Measurements from ENCODE around the gene RUNX2. TPM values are rescaled to one million over a fixed set of nuclear protein-coding genes. Genes with fewer than 3 reads are reported as not detected.
A peak's percentile ranks its signal among the peaks of the same experiment; 100 is the strongest.

RUNX2 gene
- total RNA-seq, 1 donor from 2014 or later, result 1.8 TPM

DNA sequence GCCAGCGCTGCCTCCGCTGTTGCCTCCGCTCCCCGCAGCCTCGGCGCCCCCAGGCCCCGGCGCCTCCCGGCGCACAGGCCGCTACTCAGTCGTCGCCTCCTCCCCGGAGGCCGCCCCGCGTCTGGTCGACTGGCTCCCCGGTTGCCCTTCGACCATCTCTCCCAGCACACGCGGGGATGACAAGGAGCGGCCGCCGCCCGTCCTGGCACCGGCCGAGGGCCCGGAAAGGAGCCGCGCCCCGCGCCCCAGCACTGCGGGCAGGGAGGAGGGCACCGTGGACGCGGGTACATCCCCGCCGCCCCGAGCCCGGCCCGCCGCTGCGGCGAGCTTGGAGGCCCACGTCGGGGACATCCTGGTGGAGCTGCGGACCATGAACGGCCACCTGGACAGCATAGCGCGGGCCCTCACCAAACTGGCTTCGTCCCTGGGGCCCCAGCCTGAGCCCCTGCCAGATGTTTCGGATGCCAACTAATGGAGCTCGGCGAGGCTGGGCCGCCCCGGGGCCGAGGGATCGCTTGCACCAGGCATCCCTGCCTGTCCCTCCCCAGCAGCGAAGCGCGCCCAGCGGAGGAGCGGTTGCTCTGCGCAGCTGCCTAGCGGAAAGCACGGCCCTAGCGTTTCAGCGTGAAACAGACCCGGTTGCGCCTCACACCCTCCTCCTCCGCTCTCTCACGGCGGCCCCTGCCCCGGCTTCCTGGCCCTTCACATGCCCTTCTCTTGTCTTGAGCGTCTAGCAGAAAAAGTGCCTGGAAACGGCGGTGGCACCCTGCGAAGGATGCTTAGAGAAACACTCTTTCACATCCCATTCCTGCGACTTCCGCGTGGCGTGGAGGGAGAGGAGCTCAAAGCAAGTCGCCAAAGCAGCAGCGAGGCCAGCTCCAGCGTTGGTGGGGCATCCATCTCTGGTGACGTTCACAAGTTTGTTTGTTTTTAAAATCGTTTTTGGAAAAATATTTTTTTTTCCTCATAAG, 335.4 kb downstream of the RUNX2 start:
- ATAC-seq (ENCODE audit: low read depth) (peak; percentile 71), DNase-seq (peak; percentile 45)
- no peaks in the 10 kb centered on the region for H3K36me3 Mint-ChIP-seq (ENCODE audit: low read depth)
- no peaks in the 10 kb centered on the region for H3K9me3 Mint-ChIP-seq
- intact Hi-C loops (cut with micrococcal nuclease), result loop anchor here (2.0 kb wide), 1 partner anchor 13 kb away; no protein-coding TSS in a partner anchor
- peak overlapping the region; percentile 71 for H3K4me3 Mint-ChIP-seq
- H3K27me3 Mint-ChIP-seq, result peaks cover 18% of the 10 kb centered on the region
- H3K4me1 Mint-ChIP-seq, result peaks cover 39% of the 10 kb centered on the region
- TF ChIP-seq, protein P1, sequence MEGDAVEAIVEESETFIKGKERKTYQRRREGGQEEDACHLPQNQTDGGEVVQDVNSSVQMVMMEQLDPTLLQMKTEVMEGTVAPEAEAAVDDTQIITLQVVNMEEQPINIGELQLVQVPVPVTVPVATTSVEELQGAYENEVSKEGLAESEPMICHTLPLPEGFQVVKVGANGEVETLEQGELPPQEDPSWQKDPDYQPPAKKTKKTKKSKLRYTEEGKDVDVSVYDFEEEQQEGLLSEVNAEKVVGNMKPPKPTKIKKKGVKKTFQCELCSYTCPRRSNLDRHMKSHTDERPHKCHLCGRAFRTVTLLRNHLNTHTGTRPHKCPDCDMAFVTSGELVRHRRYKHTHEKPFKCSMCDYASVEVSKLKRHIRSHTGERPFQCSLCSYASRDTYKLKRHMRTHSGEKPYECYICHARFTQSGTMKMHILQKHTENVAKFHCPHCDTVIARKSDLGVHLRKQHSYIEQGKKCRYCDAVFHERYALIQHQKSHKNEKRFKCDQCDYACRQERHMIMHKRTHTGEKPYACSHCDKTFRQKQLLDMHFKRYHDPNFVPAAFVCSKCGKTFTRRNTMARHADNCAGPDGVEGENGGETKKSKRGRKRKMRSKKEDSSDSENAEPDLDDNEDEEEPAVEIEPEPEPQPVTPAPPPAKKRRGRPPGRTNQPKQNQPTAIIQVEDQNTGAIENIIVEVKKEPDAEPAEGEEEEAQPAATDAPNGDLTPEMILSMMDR (IDR thresholded peaks at IDR 0.05), result no peak
- ChIA-PET POLR2A (interaction anchor here (1.6 kb wide), 1 partner anchor 286 kb away, joined by 4 read pairs; the partner anchor contains the start of gene SUPT3H), CTCF (no interaction called here)
- H3K27ac Mint-ChIP-seq, result no peak overlapping the region

DNA sequence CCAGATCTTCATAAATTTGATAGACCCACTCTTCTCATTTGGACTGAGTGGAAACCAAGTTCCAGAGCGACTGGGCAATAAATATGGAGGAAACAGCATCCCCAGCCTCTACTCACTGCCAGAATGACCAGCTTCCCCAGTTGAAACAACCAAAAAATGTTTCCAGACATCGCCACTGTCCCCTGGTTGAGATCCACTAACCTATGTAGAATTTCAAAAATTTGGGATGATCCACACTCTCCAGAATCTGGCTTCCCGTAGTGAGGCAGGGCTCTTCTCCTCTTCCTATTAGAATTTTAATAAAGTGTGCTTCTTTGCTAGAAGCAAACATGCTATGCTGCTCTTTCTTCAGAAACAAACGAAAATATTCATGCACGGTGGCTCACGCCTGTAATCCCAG, 336.6 kb downstream of the RUNX2 start:
- CTCF ChIA-PET, result no interaction called here
- Mint-ChIP-seq H3K4me3 (no peak overlapping the region), H3K27ac (no peak overlapping the region), H3K27me3 (peaks cover 18% of the 10 kb centered on the region), H3K9me3 (no peaks in the 10 kb centered on the region), H3K4me1 (peaks cover 31% of the 10 kb centered on the region), H3K36me3 (ENCODE audit: low read depth) (no peaks in the 10 kb centered on the region)
- DNase-seq, result no peak
- POLR2A ChIA-PET, result interaction anchor here (1.6 kb wide), 1 partner anchor 287 kb away, joined by 4 read pairs; the partner anchor contains the start of gene SUPT3H
- intact Hi-C loops (cut with micrococcal nuclease), result no loop called here
- ATAC-seq (ENCODE audit: low read depth), result no peak
- TF ChIP-seq, protein P1 (IDR thresholded peaks at IDR 0.05), result no peak

DNA sequence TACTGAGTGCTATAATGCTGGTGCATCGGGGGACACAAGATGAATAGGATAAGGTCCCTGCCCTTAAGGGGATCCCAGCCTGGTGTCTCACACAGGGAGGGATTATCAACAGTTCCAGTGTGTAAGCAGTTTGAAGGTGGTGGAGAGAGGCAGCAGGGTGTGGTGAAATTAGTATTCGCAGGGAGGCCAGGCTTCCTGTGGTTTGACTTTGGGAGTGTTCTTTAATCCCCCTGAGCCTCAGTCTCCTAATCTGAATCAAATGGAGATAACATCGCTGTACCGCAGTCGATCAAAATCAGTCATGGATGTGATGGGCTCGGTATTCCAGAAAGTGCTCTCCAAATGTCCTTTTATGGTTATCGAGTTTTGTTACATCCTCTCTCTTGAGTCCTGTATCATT, 337.7 kb downstream of the RUNX2 start:
- intact Hi-C loops (cut with micrococcal nuclease), result no loop called here
- no peak overlapping the region for H3K4me3 Mint-ChIP-seq
- ChIA-PET CTCF (no interaction called here), POLR2A (no interaction called here)
- H3K27me3 Mint-ChIP-seq, result peaks cover 18% of the 10 kb centered on the region
- TF ChIP-seq, protein P1 (IDR thresholded peaks at IDR 0.05), result no peak
- no peaks in the 10 kb centered on the region for H3K36me3 Mint-ChIP-seq (ENCODE audit: low read depth)
- ATAC-seq (ENCODE audit: low read depth) (no peak), DNase-seq (no peak)
- peaks cover 31% of the 10 kb centered on the region for H3K4me1 Mint-ChIP-seq
- no peak overlapping the region for H3K27ac Mint-ChIP-seq
- H3K9me3 Mint-ChIP-seq, result no peaks in the 10 kb centered on the region

DNA sequence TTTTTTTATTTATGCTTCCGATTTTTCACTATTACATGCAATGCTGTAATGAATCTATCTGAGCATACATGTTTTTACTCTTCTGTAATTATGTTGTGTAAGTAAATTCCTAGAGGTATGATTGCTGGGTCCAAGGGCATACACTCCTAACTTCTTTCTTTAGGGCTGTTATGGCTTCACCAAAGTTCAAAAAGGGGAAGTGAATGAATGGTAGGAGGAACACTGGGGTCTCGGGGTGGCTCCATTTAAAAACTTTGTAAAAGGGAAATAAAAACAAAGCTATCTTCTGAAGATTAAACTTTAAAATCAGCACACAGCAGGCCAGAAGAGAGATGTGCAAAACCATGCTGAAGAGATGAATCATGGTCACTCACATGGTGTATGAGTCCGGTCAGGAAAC, 338.7 kb downstream of the RUNX2 start:
- H3K27ac Mint-ChIP-seq, result no peak overlapping the region

DNA sequence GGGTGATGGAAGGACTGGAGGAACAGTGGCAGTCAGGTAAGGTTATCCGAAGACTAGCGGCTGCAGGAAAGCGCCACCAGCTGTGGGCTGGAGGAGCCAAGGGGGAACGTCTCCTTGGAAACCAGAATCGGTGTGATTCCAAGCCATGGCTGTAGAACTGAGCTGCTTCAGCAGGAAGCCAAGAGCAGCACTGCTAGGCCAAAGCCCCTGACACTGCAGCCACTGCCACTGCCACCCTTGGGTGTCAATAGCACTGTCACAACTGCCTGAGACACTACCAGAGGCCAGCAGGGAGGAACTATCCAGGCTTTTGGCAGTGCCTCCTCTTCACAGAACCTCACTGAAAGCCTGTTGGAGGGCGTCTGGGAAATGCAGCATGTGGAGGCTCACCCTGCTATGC, 339.2 kb downstream of the RUNX2 start:
- DNase-seq (no peak), ATAC-seq (ENCODE audit: low read depth) (no peak)
- no peak overlapping the region for H3K27ac Mint-ChIP-seq
- no peak overlapping the region for H3K4me3 Mint-ChIP-seq
- H3K27me3 Mint-ChIP-seq, result peaks cover 15% of the 10 kb centered on the region
- no peaks in the 10 kb centered on the region for H3K36me3 Mint-ChIP-seq (ENCODE audit: low read depth)
- intact Hi-C loops (cut with micrococcal nuclease), result no loop called here
- ChIA-PET POLR2A (no interaction called here), CTCF (interaction anchor here (0.6 kb wide), 1 partner anchor 255 kb away, joined by 3 read pairs; no protein-coding TSS in a partner anchor)
- no peaks in the 10 kb centered on the region for H3K9me3 Mint-ChIP-seq
- TF ChIP-seq, protein P1 (IDR thresholded peaks at IDR 0.05), result no peak
- peaks cover 26% of the 10 kb centered on the region for H3K4me1 Mint-ChIP-seq

More for the DNA sequence above, 338.7 kb downstream of the RUNX2 start:
- ATAC-seq (ENCODE audit: low read depth), result no peak
- Mint-ChIP-seq H3K36me3 (ENCODE audit: low read depth) (no peaks in the 10 kb centered on the region), H3K4me3 (no peak overlapping the region), H3K4me1 (peaks cover 26% of the 10 kb centered on the region), H3K9me3 (no peaks in the 10 kb centered on the region), H3K27me3 (peaks cover 15% of the 10 kb centered on the region)
- intact Hi-C loops (cut with micrococcal nuclease), result no loop called here
- DNase-seq, result no peak
- TF ChIP-seq, protein P1 (IDR thresholded peaks at IDR 0.05), result no peak
- ChIA-PET POLR2A (no interaction called here), CTCF (no interaction called here)
